Ectodermal cell (in vitro differentiated cells): Measurements from ENCODE around the gene CELSR3.

Source experiments
- H3K27ac ChIP-seq: 2 replicates; pipeline ENCODE4 v1.7.0; 2013; ENCODE audit warnings: mild to moderate bottlenecking, low read depth, low read length; ENCODE audit not compliant: insufficient read depth, poor library complexity, severe bottlenecking
- H3K27me3 ChIP-seq: 2 replicates; pipeline ENCODE4 v1.7.0; 2013; ENCODE audit warnings: mild to moderate bottlenecking, low read length; ENCODE audit not compliant: insufficient read depth, control insufficient read depth, poor library complexity, severe bottlenecking
- H3K36me3 ChIP-seq: one replicate; pipeline ENCODE4 v1.7.0; 2013; ENCODE audit warnings: low read length; ENCODE audit not compliant: control insufficient read depth, insufficient read depth
- H3K4me1 ChIP-seq: one replicate; pipeline ENCODE4 v1.7.0; 2013; ENCODE audit warnings: low read length; ENCODE audit not compliant: control insufficient read depth, insufficient read depth
- H3K4me3 ChIP-seq: 2 replicates; pipeline ENCODE4 v1.7.0; 2013; ENCODE audit warnings: low read depth, low read length, control low read depth; ENCODE audit not compliant: insufficient read depth
- H3K9me3 ChIP-seq: 2 replicates; pipeline ENCODE4 v1.7.0; 2013; ENCODE audit warnings: mild to moderate bottlenecking, low read length, moderate library complexity; ENCODE audit not compliant: control insufficient read depth
- WGBS, 2 experiments: methylation state at CpG; one replicate each; pipeline ENCODE4 v1.1.7; 2013; ENCODE audit warnings: missing lambda C conversion rate in 2 of 2; 5-methylcytosine and 5-hydroxymethylcytosine counted together

Gene CELSR3

DNA sequence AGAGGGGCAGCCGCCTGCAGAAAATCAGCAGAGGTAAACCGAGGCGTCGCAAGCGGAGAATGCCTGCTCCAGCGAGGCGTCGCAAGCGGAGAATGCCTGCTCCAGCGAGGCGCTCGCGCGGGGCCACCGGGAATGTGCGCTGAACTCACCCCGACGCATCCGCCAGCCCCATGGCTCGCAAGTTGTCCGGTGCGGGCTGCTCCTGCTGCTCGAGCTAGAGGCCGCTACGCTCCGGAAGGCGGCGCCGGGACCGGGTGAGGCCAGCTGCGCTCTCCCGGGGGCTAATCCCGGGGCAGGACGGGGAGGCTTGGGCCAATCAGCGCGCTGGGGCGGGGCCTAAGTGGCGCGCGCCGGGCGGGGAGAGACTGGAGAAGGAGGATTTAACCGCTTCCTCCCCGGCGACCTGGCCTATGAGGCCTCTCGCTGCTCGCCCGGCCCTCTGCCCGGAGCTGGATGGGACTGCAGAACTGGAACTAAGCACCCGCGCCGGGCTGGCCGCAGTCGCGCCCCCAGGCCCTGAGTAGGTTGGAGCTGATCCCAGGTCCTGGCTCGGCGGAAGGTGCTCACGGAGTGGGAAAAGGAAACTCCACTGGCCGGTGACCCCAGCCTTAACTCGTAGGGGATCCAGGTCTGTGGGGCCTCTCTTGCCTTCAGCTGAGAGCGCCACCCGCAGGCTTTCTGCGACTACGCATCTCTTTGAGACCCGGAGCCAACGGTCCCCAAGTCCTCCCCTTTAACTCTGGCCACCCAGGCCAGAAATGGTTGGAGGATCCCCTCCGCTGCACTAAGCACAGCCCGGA is 27.3 kb downstream of the CELSR3 start, which contains the start of gene SLC26A6:
SLC26A6 (minus strand) TSS at position 240 of the 800 bp plus-strand sequence; CDS start at position 172, 68 bp downstream.
- H3K36me3 ChIP-seq, result peaks cover 16% of the 10 kb centered on the region
- no peaks in the 10 kb centered on the region for H3K9me3 ChIP-seq
- H3K27me3 ChIP-seq, result no peaks in the 10 kb centered on the region
- WGBS, 2 experiments, result 0 to 1% methylated on average over 68 of the region's 68 CpGs
- peak within 1 kb of the TSS; percentile 81 for H3K4me3 ChIP-seq
- H3K4me1 ChIP-seq, result peaks cover 11% of the 10 kb centered on the region
- H3K27ac ChIP-seq, result peak within 1 kb of the TSS; percentile 77

DNA sequence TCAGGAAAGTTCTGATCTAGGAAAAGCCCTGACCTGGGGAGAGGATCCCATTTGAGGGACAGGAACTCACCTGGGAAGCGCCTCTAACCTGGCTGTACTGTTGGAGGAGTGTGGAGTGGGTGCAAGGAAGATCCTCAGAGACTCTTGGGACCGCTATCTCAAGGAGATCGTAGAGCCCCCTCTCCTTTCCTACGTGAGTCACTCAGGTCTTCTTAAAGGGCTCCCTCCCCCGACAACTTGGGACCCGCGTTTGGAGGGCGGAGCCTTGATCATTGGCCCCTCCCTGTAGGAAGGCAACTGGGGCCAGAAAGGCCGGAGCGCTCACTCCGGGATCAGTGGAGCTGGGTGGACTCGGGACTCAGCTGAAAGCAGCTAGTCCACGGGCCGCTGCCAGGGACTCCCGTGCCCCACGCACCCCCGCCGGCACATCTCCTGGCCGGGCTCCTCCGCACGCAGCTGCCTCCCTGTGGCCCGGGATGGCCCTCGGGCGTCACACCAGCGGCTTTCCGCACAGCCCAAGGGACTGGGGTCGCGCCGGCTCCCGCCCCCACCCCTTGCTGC is 27.9 kb downstream of the CELSR3 start:
- Histone ChIP-seq H3K36me3 (peaks cover 16% of the 10 kb centered on the region), H3K27me3 (no peaks in the 10 kb centered on the region)
- WGBS, 2 experiments, result 1 to 2% methylated on average over 30 of the region's 30 CpGs

DNA sequence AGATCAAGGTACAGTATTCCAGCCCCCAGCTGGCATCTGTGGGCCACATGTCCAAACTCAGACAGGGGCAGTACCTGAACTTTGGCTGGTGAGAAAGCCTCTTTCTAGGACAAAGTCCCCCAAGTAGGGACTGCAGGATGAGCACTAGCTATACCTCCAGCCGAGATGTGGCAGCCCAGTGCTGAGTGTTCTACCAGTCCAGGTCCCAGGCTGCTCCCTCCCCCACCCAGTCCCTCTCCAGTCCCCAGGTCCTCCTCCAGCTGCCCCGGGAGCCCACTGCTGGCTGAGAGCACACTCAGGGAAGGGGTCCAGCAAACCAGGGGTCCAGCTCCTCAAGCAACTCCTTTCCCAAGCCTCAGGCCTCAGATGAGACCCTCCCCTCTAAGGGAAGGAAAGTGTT is 28.9 kb downstream of the CELSR3 start:
- Histone ChIP-seq H3K27me3 (no peaks in the 10 kb centered on the region), H3K4me3 (peak overlapping the region; percentile 81), H3K4me1 (peaks cover 11% of the 10 kb centered on the region), H3K27ac (no peak overlapping the region), H3K36me3 (peaks cover 11% of the 10 kb centered on the region), H3K9me3 (no peaks in the 10 kb centered on the region)
- WGBS, 2 experiments, result 86 to 93% methylated on average over 2 of the region's 2 CpGs

More for the DNA sequence above, 27.9 kb downstream of the CELSR3 start:
- H3K4me3 ChIP-seq, result peak overlapping the region; percentile 81
- H3K4me1 ChIP-seq, result peaks cover 11% of the 10 kb centered on the region
- no peaks in the 10 kb centered on the region for H3K9me3 ChIP-seq
- H3K27ac ChIP-seq, result peak overlapping the region; percentile 77

DNA sequence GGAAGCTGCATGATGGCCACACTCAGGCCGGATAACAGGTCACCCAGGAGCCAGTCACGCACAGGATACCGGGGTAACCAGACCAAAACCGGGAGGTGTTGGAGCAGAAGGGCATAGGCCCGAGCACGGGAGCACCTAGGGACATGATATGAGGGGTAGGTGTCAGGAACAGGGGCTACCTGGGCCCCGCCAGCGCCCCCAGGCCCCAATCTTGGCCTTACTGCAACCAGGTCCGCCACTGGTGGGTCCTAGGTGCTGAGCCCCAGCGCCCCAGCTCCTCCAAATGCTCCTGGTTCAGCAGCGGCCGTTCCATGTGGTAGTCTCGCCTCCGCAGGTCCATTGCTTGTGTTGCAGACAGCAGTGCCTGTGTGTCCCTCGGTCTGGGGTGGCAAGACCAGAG is 29.4 kb downstream of the CELSR3 start:
- WGBS, 2 experiments, result 96% methylated on average over 15 of the region's 15 CpGs
- peaks cover 11% of the 10 kb centered on the region for H3K36me3 ChIP-seq

DNA sequence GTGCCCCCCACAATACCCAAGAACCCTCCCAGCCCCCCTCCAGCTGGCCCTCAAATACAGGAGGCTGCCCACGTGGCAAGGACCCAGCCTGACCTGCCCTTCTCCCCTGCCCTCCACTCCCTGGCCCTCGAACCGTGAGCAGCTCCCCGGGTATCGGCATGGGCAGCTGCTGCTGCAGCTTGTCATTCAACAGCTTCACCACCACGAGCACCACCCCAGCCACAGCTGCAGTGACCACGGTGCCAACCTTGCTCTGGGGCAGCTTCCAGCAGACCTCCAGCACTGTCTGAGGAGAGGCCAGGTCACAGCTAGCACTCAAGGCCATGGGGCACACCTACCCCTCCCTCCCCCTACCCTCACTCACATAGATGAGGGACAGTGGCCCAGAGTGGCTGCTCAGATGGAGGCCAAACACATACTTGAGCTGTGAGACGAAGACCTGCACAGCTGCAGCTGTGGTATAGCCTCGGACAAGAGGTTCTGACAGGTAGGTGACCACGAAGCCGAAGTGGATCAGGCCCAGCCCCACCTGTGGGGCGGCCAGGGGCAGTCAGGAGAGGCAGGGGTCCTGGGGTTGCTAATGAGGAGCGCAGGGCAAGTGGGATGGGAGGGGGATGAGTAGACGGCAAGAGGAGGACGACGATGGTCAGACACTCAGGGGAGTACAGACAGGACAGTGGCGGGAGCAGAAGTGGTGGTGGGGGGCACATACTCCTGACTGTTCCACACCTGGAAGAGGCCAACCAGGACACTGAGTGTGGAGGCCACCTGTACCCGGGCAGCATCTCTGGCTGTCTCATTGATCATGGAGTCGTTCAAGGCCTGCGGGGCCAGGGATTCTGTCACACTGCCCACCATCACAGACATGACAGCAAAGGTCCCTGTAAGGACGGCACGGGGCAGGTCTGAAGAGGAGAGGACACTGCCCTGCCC is 30.9 kb downstream of the CELSR3 start:
- Histone ChIP-seq H3K27me3 (no peaks in the 10 kb centered on the region), H3K4me1 (peaks cover 11% of the 10 kb centered on the region), H3K27ac (no peak overlapping the region), H3K9me3 (no peaks in the 10 kb centered on the region), H3K4me3 (no peak overlapping the region), H3K36me3 (peaks cover 14% of the 10 kb centered on the region)
- 95 to 96% methylated on average over 22 of the region's 22 CpGs for WGBS, 2 experiments

More for the DNA sequence above, 29.4 kb downstream of the CELSR3 start:
- no peak overlapping the region for H3K27ac ChIP-seq
- H3K27me3 ChIP-seq, result no peaks in the 10 kb centered on the region
- no peaks in the 10 kb centered on the region for H3K9me3 ChIP-seq
- no peak overlapping the region for H3K4me3 ChIP-seq
- peaks cover 11% of the 10 kb centered on the region for H3K4me1 ChIP-seq

DNA sequence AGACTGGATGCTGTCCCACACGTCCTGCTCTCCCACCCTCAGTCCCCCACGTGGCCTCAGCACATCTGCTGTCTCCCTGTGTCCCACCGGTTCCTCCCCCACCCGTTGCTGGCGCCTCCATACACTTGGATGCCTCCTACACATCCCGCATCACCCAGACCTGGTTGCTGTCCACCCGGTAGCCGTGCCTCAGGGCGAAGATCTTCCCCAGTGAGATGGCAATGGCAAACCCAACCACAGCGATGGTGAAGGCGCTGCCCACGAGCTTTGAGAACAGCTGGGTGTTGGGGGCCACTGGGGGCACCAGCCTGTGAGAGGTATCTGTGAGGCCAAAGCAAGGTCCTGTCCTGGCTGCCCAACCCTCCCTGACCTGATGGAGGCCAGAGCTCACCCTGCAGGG is 31.9 kb downstream of the CELSR3 start:
- H3K4me3 ChIP-seq, result no peak overlapping the region
- WGBS, 2 experiments, result 93 to 96% methylated on average over 12 of the region's 12 CpGs
- peaks cover 6% of the 10 kb centered on the region for H3K4me1 ChIP-seq
- H3K9me3 ChIP-seq, result no peaks in the 10 kb centered on the region
- H3K27ac ChIP-seq, result no peak overlapping the region
- peaks cover 16% of the 10 kb centered on the region for H3K36me3 ChIP-seq
- no peaks in the 10 kb centered on the region for H3K27me3 ChIP-seq

DNA sequence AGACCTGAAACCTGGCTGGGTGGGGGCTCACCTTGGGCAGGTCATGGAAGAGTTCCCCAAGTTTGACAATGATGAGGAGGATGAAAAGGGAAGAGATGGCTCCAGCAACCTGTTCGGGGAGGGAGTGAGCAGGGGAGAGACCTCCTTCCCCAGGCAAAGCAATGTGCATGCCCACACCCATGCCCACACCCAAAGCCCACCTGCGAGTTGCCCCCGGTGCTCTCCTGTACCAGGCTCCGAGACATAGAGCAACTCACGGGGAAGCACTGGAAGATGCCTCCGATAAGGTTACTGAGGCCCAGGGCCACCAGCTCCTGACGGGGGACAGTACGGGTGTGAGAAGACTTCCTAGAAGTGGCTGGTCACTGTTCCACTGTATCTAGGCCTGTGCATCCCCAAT is 32.3 kb downstream of the CELSR3 start:
- 95 to 99% methylated on average over 8 of the region's 8 CpGs for WGBS, 2 experiments
- H3K4me3 ChIP-seq, result no peak overlapping the region
- no peaks in the 10 kb centered on the region for H3K27me3 ChIP-seq
- peaks cover 16% of the 10 kb centered on the region for H3K36me3 ChIP-seq
- no peak overlapping the region for H3K27ac ChIP-seq
- peaks cover 6% of the 10 kb centered on the region for H3K4me1 ChIP-seq
- no peaks in the 10 kb centered on the region for H3K9me3 ChIP-seq

DNA sequence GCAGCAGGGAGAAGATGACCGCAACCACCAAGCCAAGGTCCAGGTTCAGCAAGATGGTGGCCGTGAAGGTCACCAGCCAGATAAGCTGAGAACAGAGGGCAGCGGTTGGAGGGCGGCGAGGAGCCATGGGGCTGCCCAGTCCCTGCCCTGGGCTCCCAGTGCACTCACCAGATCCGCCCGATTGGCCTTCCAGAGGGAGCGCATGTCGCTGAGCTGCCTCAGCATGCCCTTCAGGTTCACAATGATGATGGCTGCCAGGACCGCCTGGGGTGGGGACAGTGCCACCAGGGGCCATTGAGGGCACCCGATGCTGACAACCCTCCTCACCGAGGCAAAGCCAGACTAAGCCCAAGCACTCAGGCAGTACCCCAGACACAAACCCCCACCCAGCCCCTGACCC is 32.8 kb downstream of the CELSR3 start:
- H3K27ac ChIP-seq, result no peak overlapping the region
- H3K36me3 ChIP-seq, result peaks cover 16% of the 10 kb centered on the region
- H3K4me1 ChIP-seq, result peaks cover 6% of the 10 kb centered on the region
- H3K9me3 ChIP-seq, result no peaks in the 10 kb centered on the region
- WGBS, 2 experiments, result 96% methylated on average over 12 of the region's 12 CpGs
- H3K4me3 ChIP-seq, result no peak overlapping the region
- no peaks in the 10 kb centered on the region for H3K27me3 ChIP-seq

DNA sequence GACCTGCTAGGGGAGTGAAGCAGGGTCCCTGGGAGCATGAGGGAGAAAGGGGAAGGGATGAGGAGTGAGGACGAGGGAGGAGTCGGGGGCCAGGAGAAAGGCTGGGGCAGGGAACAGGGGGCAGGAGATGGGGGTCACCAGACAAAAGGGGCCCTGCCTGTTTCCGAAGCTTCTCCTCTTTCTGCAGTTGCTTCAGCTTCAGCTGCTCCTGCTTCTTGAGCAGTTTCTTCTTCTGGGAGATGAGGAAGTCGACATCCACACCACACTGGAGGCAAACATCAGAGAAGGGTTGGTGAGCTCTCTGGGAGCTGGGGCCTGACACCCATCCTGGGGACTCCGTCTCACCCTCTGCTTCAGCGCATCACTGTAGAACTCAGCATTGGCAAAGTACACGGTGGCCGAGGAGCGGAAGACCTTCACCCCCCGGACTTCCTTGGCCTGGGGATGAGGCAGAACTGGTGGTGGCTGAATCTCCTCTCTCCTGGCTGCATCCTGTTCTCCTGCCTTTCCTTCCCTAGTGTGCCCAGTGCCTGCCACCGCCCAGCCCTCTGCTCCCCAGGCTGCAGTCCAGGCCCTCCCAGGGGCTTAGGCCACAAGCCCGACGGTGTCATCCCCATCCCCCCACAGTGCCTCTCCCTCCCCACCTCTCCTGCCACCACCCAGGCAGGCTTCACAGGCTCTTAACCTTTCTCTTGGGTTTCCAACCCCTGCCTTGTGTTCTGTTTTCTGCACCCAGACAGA is 34.2 kb downstream of the CELSR3 start:
- 95 to 97% methylated on average over 13 of the region's 13 CpGs for WGBS, 2 experiments
- Histone ChIP-seq H3K36me3 (peaks cover 16% of the 10 kb centered on the region), H3K9me3 (no peaks in the 10 kb centered on the region), H3K27me3 (no peaks in the 10 kb centered on the region), H3K4me3 (no peak overlapping the region), H3K4me1 (no peaks in the 10 kb centered on the region), H3K27ac (no peak overlapping the region)
